Neuron (in vitro differentiated cells): ENCODE results near the gene TUBA8.
"Not testable (repeated sequence)": the region's sequence is repeated elsewhere in the genome, so short reads cannot be mapped to it uniquely, and the experiment has no call there.

Experiments used
- H2AFZ ChIP-seq: one replicate; pipeline ENCODE4 v1.6.1; 2013; ENCODE audit warnings: low read depth, mild to moderate bottlenecking, inconsistent platforms, low read length, moderate library complexity
- H3K27me3 ChIP-seq: one replicate; pipeline ENCODE4 v1.6.1; 2013; ENCODE audit warnings: low read length; ENCODE audit not compliant: insufficient read depth
- H3K36me3 ChIP-seq: one replicate; pipeline ENCODE4 v1.6.1; 2013; ENCODE audit warnings: low read length; ENCODE audit not compliant: insufficient read depth
- H3K4me1 ChIP-seq: one replicate; pipeline ENCODE4 v1.6.1; 2013; ENCODE audit warnings: low read length; ENCODE audit not compliant: insufficient read depth
- H3K4me3 ChIP-seq: 2 replicates; pipeline ENCODE4 v1.5.1; 2013; ENCODE audit warnings: mild to moderate bottlenecking, low read length, moderate library complexity
- H3K9me3 ChIP-seq: one replicate; pipeline ENCODE4 v1.6.1; 2013; ENCODE audit warnings: low read length

Gene TUBA8

GRCh38 chr22:18114976-18115652 is 4.5 kb downstream of the TUBA8 start:
- Histone ChIP-seq H3K36me3 (no peaks in the 10 kb centered on the region), H3K27me3 (no peaks in the 10 kb centered on the region), H3K9me3 (no peaks in the 10 kb centered on the region), H2AFZ (no peak overlapping the region), H3K4me3 (no peak overlapping the region), H3K4me1 (peaks cover 9% of the 10 kb centered on the region)

GRCh38 chr22:18115906-18116371 is 5.3 kb downstream of the TUBA8 start:
- H3K27me3 ChIP-seq: no peaks in the 10 kb centered on the region
- no peak overlapping the region for H3K4me3 ChIP-seq
- peaks cover 6% of the 10 kb centered on the region for H3K4me1 ChIP-seq
- no peak overlapping the region for H2AFZ ChIP-seq
- no peaks in the 10 kb centered on the region for H3K9me3 ChIP-seq
- no peaks in the 10 kb centered on the region for H3K36me3 ChIP-seq

- Histone ChIP-seq H3K4me3 (no peak overlapping the region), H3K27me3 (no peaks in the 10 kb centered on the region), H3K36me3 (no peaks in the 10 kb centered on the region), H2AFZ (no peak overlapping the region), H3K4me1 (peaks cover 3% of the 10 kb centered on the region), H3K9me3 (no peaks in the 10 kb centered on the region)
Observed at GRCh38 chr22:18116634-18117033, 6.0 kb downstream of the TUBA8 start.

GRCh38 chr22:18118345-18118915 is 7.8 kb downstream of the TUBA8 start:
- peaks cover 3% of the 10 kb centered on the region for H3K4me1 ChIP-seq
- no peaks in the 10 kb centered on the region for H3K9me3 ChIP-seq
- H2AFZ ChIP-seq: no peak overlapping the region
- H3K27me3 ChIP-seq: no peaks in the 10 kb centered on the region
- no peak overlapping the region for H3K4me3 ChIP-seq
- H3K36me3 ChIP-seq: no peaks in the 10 kb centered on the region

- Histone ChIP-seq H3K4me3 (no peak overlapping the region), H3K4me1 (peaks cover 3% of the 10 kb centered on the region), H2AFZ (no peak overlapping the region), H3K27me3 (no peaks in the 10 kb centered on the region), H3K36me3 (no peaks in the 10 kb centered on the region), H3K9me3 (no peaks in the 10 kb centered on the region)
Observed at GRCh38 chr22:18119409-18120110, 9.0 kb downstream of the TUBA8 start.

DNA sequence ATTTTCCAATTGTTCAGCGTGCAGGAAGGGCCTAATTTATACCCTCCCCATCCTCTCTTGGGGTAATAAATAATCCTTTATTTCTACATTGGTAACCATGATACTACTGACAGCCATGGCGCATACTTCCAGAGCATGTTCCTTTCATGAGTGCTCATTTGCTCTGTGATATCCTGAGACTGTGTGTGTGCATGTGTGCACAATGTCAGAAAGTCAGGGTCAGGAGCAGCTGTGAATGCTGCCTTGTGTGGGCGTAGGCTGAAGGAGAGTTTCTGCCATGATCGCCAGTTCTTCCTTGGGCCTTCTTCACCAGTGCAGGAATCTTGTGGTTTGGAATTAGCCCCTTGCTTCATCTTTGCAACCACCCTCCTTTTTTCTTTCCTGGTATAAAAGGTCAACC is 10.2 kb downstream of the TUBA8 start:
- no peak overlapping the region for H2AFZ ChIP-seq
- H3K27me3 ChIP-seq: no peaks in the 10 kb centered on the region
- H3K4me1 ChIP-seq: peaks cover 1% of the 10 kb centered on the region
- H3K36me3 ChIP-seq: no peaks in the 10 kb centered on the region
- H3K4me3 ChIP-seq: no peak overlapping the region
- no peaks in the 10 kb centered on the region for H3K9me3 ChIP-seq

- no peak overlapping the region for H2AFZ ChIP-seq
- no peak overlapping the region for H3K4me3 ChIP-seq
- H3K4me1 ChIP-seq: no peaks in the 10 kb centered on the region
- H3K36me3 ChIP-seq: peaks cover 2% of the 10 kb centered on the region
- peaks cover under 1% of the 10 kb centered on the region for H3K9me3 ChIP-seq
- H3K27me3 ChIP-seq: no peaks in the 10 kb centered on the region
Observed at GRCh38 chr22:18121506-18121905, 10.9 kb downstream of the TUBA8 start.

DNA sequence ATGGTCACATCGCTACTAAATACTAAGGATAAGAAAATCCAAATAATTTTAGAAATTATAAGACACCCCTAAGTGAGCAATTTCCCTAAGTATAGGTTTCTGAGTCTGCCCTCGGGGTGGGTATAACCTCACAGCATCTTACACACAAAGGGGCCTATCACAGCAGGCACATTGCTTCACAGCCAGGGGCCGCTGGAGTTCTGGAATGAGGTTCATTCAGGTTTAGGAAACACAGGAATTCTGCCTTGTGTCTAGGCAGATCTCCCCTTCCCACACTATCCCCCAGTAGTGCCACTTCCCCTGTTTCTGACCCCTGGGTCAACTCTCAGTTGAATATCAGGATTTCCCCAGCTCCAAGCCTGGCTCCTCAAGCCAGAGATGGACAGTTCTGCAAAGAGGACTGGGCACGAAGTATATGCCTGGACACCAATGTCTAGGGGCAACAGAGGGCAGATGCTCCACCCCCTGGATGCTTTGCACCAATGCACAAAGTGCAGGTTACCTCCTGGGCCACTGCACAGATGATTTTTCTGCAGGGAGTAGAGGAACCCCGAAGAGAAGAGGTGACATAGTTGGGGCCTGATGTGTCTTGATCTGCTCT is 11.4 kb downstream of the TUBA8 start:
- Histone ChIP-seq H3K4me3 (no peak overlapping the region), H3K27me3 (no peaks in the 10 kb centered on the region), H3K36me3 (peaks cover 5% of the 10 kb centered on the region), H3K9me3 (peaks cover 3% of the 10 kb centered on the region), H3K4me1 (no peaks in the 10 kb centered on the region), H2AFZ (no peak overlapping the region)

DNA sequence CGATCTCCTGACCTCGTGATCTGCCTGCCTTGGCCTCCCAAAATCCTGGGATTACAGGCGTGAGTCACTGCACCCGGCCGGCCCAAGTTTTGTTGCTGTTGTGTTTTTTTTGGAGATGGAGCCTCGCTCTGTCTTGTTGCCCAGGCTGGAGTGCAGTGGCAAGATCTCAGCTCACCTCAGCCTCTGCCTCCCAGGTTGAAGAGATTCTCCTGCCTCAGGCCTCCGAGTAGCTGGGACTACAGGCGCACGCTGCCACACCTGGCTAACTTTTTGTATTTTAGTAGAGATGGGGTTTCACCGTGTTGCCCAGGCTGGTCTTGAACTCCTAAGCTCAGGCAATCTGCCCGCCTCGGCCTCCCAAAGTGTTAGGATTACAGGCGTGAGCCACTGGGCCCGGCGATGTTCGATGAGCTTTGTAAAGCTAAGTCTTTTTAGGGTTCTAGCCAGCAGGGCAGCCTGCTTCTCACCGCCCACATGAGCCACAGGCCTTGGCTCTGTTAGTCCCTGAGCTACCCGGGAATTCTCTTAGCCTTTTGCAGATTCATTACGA is 12.9 kb downstream of the TUBA8 start:
- H3K36me3 ChIP-seq, H3K4me1 ChIP-seq, H3K9me3 ChIP-seq, H3K27me3 ChIP-seq, H3K4me3 ChIP-seq, H2AFZ ChIP-seq: not testable (repeated sequence)

GRCh38 chr22:18126606-18127005 is 16.0 kb downstream of the TUBA8 start:
- Histone ChIP-seq H3K9me3 (peaks cover 3% of the 10 kb centered on the region), H3K36me3 (peaks cover 5% of the 10 kb centered on the region), H2AFZ (no peak overlapping the region), H3K27me3 (no peaks in the 10 kb centered on the region), H3K4me1 (no peaks in the 10 kb centered on the region), H3K4me3 (no peak overlapping the region)

DNA sequence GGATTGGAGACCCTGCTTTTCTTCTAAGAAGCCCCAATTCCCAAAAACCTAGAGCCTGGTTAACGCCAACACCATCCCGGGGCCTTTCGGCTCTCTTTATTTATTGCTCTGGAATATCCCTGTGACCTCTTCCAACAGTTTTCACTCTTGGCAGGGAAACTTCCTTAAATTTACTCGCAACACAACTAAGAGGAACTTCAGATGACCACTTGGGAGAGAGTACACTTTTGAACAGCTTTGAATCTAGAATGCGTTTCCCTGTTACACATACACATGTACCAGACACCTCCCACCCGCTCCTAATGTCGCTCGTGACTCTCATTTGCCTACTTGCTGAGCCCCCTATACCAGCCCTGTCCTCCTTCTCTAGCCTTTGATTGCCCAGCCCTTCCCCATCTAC is 19.4 kb downstream of the TUBA8 start:
- H3K9me3 ChIP-seq: peaks cover 3% of the 10 kb centered on the region
- H3K4me1 ChIP-seq: no peaks in the 10 kb centered on the region
- no peak overlapping the region for H2AFZ ChIP-seq
- H3K36me3 ChIP-seq: peaks cover 5% of the 10 kb centered on the region
- no peak overlapping the region for H3K4me3 ChIP-seq
- no peaks in the 10 kb centered on the region for H3K27me3 ChIP-seq

DNA sequence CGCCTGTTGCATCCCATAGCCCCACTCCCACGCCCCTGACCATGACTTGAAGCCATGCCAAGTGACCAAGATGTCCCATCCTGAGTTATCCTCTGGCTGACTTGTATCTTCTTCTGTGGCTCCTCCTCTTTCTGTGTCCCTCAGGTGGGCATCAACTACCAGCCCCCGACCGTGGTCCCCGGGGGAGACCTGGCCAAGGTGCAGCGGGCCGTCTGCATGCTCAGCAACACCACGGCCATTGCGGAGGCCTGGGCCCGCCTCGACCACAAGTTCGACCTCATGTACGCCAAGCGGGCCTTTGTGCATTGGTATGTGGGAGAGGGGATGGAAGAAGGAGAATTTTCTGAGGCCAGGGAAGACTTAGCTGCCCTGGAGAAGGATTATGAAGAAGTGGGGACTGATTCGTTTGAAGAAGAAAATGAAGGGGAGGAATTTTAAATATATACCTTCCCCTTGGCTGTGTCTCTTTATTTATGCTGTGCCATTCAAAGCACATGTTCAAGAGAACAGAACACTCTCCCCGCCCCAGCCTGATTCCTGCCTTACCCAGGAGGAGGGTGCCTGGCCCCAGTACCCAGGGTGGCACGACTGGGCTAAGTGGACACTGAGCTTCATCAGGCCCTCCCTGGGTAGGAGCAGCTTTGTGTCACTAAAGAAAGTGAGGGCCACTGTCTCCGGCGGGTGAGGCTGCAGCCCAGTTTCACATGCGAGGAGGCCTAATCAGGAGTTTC is 20.3 kb downstream of the TUBA8 start:
- no peaks in the 10 kb centered on the region for H3K4me1 ChIP-seq
- H3K9me3 ChIP-seq: peaks cover 3% of the 10 kb centered on the region
- H3K4me3 ChIP-seq: no peak overlapping the region
- H2AFZ ChIP-seq: no peak overlapping the region
- peaks cover 5% of the 10 kb centered on the region for H3K36me3 ChIP-seq
- H3K27me3 ChIP-seq: no peaks in the 10 kb centered on the region
